GM18499 (cell line): ENCODE results near the gene GNL1.

Experiments used
- ATAC-seq: cut with Tn5 transposase; IDR thresholded peaks from one replicate; pipeline ENCODE4 v1.9.1; 2021; ENCODE audit warnings: moderate number of reproducible peaks; ENCODE audit not compliant: insufficient read depth, unreplicated experiment

The GNL1 gene

DNA sequence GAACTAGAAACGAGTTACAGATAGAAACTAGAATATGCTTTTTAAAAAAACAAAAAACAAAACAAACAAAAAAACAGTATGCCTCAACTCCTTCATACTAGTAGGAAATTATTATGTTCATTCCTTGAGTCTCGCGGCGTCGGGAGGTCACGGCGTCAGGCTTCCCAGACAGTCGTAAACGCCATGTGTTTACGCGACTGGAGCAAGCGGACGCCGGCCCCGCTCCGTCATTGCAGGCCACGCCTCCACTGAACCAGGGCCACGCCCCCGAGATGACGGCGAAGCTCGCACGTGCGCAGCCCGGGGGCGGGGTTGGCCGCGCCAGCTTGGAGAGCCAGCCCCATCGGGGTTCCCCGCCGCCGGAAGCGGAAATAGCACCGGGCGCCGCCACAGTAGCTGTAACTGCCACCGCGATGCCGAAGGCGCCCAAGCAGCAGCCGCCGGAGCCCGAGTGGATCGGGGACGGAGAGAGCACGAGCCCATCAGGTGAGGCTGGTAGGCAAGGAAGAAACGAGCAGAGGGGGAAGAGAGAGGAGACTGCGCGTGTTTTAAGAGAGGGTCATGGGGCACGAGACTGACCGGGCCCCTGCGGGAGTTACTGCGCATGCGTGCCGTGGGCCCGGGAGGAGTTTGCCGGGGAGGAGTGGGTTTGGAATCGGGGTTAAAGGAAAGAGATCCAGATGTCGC, 14.9 kb upstream of the GNL1 start, which contains the start of gene ABCF1:
ABCF1 (plus strand) TSS at position 368 of the 687 bp plus-strand sequence; CDS start at position 414, 46 bp downstream.
- peak; percentile 51 for ATAC-seq

DNA sequence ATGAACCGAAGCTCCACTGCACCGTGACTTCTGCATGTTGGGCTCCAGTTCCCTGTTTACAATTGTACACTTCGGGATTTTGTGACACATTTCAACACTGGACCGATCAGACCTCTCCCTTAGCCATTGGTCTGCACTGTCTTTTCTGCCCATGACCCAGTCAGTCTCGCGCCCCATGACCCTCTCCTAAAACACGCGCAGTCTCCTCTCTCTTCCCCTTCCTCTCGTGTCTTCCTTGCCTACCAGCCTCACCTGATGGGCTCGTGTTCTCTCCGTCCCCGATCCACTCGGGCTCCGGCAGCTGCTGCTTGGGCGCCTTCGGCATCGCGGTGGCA, 14.4 kb upstream of the GNL1 start:
- ATAC-seq: peak; percentile 26

DNA sequence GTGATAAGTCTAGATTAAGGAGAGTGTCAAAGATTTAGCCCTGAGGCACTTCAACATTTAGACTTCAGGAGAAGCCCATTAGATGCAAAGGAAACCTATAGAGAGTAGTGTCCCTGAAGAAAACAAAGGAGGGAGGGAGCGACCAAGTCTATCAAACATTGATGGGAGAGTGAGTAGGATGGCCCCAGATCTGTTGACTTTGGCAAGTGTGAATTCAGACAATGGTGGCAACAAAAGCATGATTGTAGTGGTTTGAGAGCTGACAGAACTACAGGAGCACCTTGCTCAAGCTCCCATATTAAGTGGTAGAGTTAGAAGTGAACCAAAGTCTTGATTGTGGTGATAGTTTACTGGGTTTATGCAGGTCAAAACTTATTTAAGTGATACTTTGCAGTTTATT, 14.0 kb upstream of the GNL1 start:
- no peak for ATAC-seq

GRCh38 chr6:30568245-30568644, 12.0 kb upstream of the GNL1 start:
- no peak for ATAC-seq

DNA sequence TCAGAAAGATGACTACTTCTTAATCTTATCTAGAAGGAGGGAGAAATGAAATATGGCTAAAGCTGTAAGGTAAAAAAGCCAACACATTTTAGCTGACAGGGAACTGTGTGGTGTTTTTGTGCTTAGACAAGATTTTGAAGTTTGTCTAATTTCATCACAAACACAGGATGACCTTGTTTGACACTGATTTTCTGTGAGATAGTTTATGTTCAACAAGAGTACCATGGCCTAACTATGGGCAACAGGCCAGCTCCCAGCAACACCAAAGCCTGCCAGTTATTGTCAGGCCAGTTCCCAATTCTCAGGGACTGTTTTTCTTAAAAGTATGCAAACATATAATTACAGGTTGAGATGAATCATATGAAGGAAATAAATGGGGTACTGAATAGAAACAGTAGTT, 9.5 kb upstream of the GNL1 start:
- no peak for ATAC-seq

DNA sequence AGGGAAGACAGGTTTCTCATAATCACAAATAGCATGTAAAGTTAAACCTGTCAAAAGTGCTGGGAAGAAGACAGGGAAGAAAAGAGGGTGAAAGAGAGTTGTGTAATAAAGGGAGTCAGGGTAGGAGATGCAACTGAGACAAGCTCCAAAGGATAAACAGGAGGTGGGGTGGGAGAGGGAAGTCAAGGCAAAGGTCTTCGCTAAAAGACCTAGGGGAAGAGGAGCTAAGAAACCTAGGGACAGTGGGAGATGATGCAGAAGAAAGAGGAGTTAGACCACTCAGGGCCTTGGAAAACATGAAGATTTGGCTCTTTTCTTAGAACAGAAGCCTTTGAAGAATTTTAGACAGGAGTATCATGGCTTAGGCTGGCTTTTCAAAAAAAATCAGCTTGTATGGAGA, 7.8 kb upstream of the GNL1 start:
- no peak for ATAC-seq

DNA sequence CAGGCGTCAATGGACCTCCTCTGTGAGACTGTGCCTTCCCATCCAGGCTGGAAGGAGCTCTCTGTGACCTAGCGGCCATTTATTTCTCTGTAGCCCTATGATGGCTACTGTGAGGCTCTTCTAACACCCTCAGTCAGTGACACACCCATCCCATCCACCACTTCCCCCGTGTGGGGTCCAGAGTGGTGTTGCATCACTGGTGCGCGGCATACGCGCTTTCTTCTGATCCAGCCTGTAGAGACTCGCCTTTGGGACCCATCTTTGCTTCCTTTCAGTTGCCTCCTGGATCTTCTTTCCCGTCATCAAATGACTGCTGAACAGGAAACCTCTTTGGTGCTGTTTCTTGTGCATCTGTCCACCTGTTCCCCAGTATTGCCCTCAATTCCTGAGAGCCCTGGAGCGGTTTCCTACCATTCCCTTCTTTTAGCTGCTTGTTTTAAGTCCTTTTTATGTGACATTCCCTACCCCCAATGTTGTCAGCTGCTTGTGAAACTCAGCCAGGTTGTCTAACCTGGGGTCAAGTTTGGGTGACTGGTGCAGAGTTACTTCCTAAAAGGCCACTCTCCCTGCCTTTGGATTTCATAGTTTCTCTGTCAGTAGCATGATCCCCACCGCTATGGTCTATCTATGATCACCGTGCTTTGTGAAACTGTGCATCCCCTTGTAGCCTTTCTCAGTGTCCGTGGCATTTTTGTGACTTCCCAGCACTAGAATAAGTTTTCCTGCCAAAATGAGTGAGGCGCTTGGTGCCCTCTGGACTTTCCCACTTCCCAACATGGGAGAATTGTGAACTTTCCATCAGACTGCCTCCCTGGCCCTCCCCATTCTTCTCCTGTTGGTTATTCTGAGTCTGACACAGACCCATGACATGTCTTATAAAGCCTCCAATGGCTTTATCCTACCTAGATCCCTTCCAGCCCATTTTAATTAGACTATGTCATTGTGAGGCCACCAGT, 6.5 kb upstream of the GNL1 start:
- ATAC-seq: no peak

GRCh38 chr6:30560930-30561329, 4.6 kb upstream of the GNL1 start:
- ATAC-seq: no peak

- no peak for ATAC-seq
Observed at GRCh38 chr6:30557683-30557981, 1.3 kb upstream of the GNL1 start.

- ATAC-seq: peak; percentile 42
Observed at GRCh38 chr6:30556906-30557682, 805 bp upstream of the GNL1 start, which contains the start of gene PRR3. Gene PRR3, plus strand, starts transcription at chr6:30557295. Its CDS starts 50 bp downstream, at chr6:30557345.

DNA sequence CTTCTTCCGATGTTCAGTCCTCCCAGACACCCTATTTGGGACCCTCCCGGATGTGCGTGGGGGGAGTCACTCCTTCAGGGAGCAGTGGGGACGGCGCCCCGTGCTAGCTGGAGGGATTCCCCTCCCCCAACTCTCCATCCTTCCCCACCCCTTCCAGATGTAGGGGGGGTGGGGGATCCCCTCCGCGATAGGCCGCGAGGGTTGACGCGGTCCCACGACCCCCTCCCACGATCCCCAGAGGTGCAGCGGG, 548 bp downstream of the GNL1 start:
- ATAC-seq: no peak

GRCh38 chr6:30554962-30555815, 1.1 kb downstream of the GNL1 start:
- no peak for ATAC-seq

- ATAC-seq: no peak
Observed at GRCh38 chr6:30554404-30554803, 1.9 kb downstream of the GNL1 start.

GRCh38 chr6:30548375-30548774, 7.9 kb downstream of the GNL1 start:
- no peak for ATAC-seq

DNA sequence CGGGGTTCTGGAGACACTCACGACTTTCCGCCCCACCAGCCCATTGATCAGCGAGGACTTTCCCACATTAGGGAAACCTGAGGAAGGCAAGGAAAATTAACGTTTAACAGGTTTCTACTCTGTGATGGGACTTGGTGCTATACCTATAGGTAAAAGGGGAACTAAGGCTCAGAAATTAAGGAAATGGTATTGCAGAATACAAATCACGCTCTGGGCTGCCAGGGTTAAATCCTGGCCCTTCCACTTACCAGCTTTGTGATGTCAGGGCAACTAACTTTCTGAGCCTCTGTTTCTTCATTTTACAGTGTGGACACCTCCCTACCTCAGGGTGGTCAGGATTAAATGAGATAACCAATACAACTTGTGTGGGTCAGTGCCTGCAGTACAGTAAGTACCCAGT, 8.8 kb downstream of the GNL1 start:
- ATAC-seq: no peak

DNA sequence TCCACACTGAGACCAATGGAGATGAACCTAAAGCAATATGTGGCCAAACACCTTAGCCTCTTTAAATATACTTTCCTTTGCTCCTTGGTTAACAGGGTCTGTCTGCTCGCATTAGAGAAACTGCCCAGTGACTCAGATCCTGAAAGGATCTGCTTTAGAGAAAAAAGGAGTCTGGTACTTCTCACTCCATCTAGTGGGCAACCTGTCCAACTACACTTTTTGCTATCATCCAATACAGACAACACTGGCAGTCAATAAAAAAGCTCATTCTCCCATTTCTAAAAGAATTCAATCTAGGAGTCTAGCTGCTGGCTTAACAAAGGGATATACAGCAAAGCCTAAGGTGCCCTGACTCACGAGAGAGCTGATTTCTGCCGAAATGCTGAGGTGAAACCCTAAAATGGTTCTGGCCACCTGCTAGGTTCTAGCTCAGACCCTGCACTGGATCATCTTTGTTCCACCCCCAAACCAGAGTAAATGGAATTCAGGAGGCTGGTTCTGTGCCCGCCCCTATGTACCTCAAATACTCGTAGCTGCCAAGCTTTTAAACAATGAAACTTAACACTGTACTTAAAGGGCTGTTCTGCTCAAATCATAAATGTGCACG, 11.5 kb downstream of the GNL1 start:
- no peak for ATAC-seq

DNA sequence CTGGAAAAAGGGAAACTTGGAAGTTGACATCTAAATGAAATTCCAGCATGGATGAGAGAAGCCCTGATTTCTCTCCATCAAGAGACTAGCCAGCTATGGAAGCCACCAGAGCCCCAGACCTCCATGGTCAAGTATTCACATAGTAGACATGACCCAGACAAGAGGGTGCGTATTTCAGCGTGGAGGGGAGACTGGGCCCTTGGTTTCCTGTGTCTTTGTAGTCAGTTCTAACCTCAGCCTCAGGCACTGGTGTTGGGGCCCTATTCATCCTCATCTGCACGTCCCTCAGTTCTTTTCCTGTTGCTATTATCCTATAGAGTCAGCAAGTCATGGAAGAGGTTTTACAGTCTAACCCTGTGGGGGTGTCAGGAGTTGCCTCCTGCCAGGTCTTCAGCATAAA, 12.5 kb downstream of the GNL1 start:
- no peak for ATAC-seq

DNA sequence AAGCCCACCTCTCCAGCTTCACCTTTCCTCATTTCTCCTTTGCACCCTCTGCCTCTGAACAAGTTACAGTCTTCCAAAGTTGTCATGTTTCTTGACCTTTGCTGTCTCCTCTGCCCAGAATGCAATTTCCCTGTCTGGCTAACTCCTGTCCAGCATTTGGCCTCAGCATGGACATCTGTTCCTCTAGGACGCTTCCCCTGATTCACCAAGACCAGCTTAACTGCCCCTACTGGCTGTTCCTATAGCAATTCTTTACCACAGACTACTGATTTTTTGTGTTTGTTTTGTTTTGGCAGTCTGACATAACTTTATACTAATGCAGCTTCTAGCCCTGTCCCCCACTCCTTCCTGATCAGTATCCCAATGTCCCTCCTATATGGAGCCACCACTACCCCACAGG, 13.4 kb downstream of the GNL1 start:
- ATAC-seq: no peak

DNA sequence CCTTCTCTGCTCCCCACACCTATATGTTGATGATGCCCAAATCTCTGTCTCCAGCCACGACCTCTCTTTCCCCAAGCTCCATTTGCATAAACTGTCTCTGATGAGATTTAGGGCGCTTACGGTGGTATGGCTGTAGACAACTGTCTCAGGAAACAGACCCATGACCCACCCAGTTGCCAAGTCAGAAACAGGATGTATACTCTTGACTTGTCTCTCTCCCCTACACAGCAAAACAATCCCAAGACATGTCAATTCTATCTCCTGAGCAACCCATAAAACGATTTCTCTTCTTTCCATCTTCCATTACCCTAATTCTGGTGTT, 13.9 kb downstream of the GNL1 start:
- no peak for ATAC-seq
